Stimulated activated naive CD8-positive, alpha-beta T cell treated with anti-CD3 and anti-CD28 coated beads, Interleukin-15, Interleukin-2, amounts not matched to agents 100 ng/mL and 50 ng/mL, for 24 hours (primary cell): Measurements from ENCODE around the gene CACNA1H.
"Not testable (repeated sequence)": the region's sequence is repeated elsewhere in the genome, so short reads cannot be mapped to it uniquely, and the experiment has no call there.

ENCODE experiments used
- H3K27ac Mint-ChIP-seq: one replicate; pipeline ENCODE4 v1.8.0; 2021; ENCODE audit warnings: mild to moderate bottlenecking, mixed read lengths
- H3K27me3 Mint-ChIP-seq: one replicate; pipeline ENCODE4 v1.8.0; 2021; ENCODE audit warnings: mixed read lengths
- H3K36me3 Mint-ChIP-seq: one replicate; pipeline ENCODE4 v1.8.0; 2021; ENCODE audit warnings: low read depth, mixed read lengths
- H3K4me1 Mint-ChIP-seq: one replicate; pipeline ENCODE4 v1.8.0; 2021; ENCODE audit warnings: low read depth, mixed read lengths
- H3K4me3 Mint-ChIP-seq: one replicate; pipeline ENCODE4 v1.8.0; 2021; ENCODE audit warnings: mild to moderate bottlenecking, mixed read lengths
- H3K9me3 Mint-ChIP-seq: one replicate; pipeline ENCODE4 v1.8.0; 2021; ENCODE audit warnings: mixed read lengths

The CACNA1H gene

GRCh38 chr16:1218930-1219611 lies 66.2 kb downstream of the CACNA1H start:
- no peaks in the 10 kb centered on the region for H3K27me3 Mint-ChIP-seq
- H3K36me3 Mint-ChIP-seq: no peaks in the 10 kb centered on the region
- no peaks in the 10 kb centered on the region for H3K4me1 Mint-ChIP-seq
- no peaks in the 10 kb centered on the region for H3K9me3 Mint-ChIP-seq
- no peak overlapping the region for H3K4me3 Mint-ChIP-seq
- no peak overlapping the region for H3K27ac Mint-ChIP-seq

GRCh38 chr16:1220098-1220728 lies 67.3 kb downstream of the CACNA1H start:
- H3K4me1 Mint-ChIP-seq: no peaks in the 10 kb centered on the region
- no peak overlapping the region for H3K27ac Mint-ChIP-seq
- no peaks in the 10 kb centered on the region for H3K27me3 Mint-ChIP-seq
- no peaks in the 10 kb centered on the region for H3K36me3 Mint-ChIP-seq
- H3K9me3 Mint-ChIP-seq: no peaks in the 10 kb centered on the region
- no peak overlapping the region for H3K4me3 Mint-ChIP-seq

DNA sequence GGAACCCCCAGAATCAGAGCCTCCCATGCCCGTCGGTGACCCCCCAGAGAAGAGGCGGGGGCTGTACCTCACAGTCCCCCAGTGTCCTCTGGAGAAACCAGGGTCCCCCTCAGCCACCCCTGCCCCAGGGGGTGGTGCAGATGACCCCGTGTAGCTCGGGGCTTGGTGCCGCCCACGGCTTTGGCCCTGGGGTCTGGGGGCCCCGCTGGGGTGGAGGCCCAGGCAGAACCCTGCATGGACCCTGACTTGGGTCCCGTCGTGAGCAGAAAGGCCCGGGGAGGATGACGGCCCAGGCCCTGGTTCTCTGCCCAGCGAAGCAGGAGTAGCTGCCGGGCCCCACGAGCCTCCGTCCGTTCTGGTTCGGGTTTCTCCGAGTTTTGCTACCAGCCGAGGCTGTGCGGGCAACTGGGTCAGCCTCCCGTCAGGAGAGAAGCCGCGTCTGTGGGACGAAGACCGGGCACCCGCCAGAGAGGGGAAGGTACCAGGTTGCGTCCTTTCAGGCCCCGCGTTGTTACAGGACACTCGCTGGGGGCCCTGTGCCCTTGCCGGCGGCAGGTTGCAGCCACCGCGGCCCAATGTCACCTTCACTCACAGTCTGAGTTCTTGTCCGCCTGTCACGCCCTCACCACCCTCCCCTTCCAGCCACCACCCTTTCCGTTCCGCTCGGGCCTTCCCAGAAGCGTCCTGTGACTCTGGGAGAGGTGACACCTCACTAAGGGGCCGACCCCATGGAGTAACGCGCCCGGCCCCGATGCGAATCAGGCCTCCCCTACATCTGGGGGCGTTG lies 68.1 kb downstream of the CACNA1H start:
- Mint-ChIP-seq H3K9me3 (no peaks in the 10 kb centered on the region), H3K4me1 (no peaks in the 10 kb centered on the region), H3K27ac (no peak overlapping the region), H3K36me3 (no peaks in the 10 kb centered on the region), H3K27me3 (no peaks in the 10 kb centered on the region), H3K4me3 (no peak overlapping the region)

- Mint-ChIP-seq H3K4me3 (no peak overlapping the region), H3K36me3 (no peaks in the 10 kb centered on the region)
Observed at GRCh38 chr16:1221628-1222552, 69.0 kb downstream of the CACNA1H start.

GRCh38 chr16:1222553-1223354 lies 69.8 kb downstream of the CACNA1H start:
- H3K9me3 Mint-ChIP-seq: no peaks in the 10 kb centered on the region
- no peaks in the 10 kb centered on the region for H3K36me3 Mint-ChIP-seq
- no peaks in the 10 kb centered on the region for H3K4me1 Mint-ChIP-seq
- no peak overlapping the region for H3K4me3 Mint-ChIP-seq
- no peaks in the 10 kb centered on the region for H3K27me3 Mint-ChIP-seq
- no peak overlapping the region for H3K27ac Mint-ChIP-seq

More at GRCh38 chr16:1221628-1222552, 69.0 kb downstream of the CACNA1H start:
- H3K4me1 Mint-ChIP-seq: no peaks in the 10 kb centered on the region
- no peak overlapping the region for H3K27ac Mint-ChIP-seq
- no peaks in the 10 kb centered on the region for H3K9me3 Mint-ChIP-seq
- H3K27me3 Mint-ChIP-seq: no peaks in the 10 kb centered on the region

DNA sequence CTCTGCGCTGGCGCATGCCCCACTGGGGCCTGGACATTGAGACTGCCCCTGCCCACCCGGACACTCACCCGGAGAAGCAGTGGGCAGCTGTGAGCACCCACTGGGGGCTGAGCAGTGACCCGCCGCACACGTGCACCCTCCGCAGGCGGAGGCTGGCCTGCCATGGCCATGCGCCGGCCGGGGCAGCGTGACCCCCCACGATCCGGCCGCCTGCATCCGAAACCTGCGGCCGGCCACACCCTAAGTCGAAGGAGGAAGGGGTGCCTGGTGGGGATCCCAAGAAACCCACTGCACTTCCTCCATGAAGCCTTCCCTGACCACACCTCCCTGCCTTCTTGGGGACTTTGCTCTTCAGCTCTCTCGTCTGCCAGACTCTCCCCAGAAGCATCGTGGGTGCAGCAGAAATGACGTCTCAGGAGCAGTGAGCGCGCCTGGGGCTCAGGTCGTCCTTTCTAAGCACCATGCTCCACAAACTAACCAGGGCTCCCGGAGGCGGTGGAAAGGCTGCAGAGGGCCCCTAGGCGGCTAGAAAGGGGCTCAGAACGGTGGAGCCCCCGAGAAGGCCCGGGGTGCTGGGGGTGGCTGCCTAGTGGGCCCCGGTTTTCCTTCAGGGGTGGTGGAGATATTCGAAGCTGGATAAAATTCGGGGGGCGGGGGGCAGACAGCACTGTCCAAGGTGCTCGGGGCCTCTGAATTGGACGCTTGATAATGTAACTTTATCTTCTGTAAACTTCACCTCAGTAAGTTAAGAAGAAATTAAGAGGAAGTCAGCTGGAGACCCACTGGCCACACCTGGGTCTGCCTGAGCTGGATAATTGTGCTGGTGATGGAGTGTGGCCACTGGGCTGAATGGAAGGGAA lies 70.7 kb downstream of the CACNA1H start:
- Mint-ChIP-seq H3K36me3 (no peaks in the 10 kb centered on the region), H3K4me1 (no peaks in the 10 kb centered on the region), H3K4me3 (no peak overlapping the region), H3K9me3 (no peaks in the 10 kb centered on the region), H3K27ac (no peak overlapping the region), H3K27me3 (no peaks in the 10 kb centered on the region)

- Mint-ChIP-seq H3K27ac (no peak overlapping the region), H3K4me1 (no peaks in the 10 kb centered on the region), H3K4me3 (no peak overlapping the region), H3K36me3 (no peaks in the 10 kb centered on the region), H3K9me3 (no peaks in the 10 kb centered on the region), H3K27me3 (no peaks in the 10 kb centered on the region)
Observed at GRCh38 chr16:1224558-1224957, 71.7 kb downstream of the CACNA1H start.

DNA sequence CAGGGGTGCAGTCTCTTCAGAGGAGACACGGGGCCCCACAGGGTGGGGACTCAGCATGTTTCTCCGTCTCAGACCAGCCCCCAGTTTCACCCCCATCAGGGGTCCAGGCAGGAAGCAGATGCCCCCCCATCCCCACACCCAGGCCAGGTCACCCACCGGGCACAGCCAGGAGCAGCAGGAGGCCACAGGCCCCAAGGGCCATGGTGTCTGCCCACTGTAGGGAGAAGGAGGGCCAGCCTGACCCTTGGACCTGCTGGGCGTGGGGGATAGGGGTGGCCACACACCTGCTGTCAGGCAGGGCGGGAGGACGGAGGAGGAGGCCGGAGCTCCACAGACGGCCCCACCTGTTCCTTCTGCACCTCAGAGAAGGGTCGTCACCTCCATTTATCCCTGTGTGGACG lies 72.1 kb downstream of the CACNA1H start, which contains the start of gene TPSG1:
Gene TPSG1 (minus strand): TSS at position 218 of the 401 bp plus-strand sequence. CDS start 16 bp downstream, at position 202.
- no peaks in the 10 kb centered on the region for H3K4me1 Mint-ChIP-seq
- H3K9me3 Mint-ChIP-seq: no peaks in the 10 kb centered on the region
- H3K36me3 Mint-ChIP-seq: no peaks in the 10 kb centered on the region
- H3K4me3 Mint-ChIP-seq: no peak within 1 kb of the TSS
- H3K27me3 Mint-ChIP-seq: no peaks in the 10 kb centered on the region
- H3K27ac Mint-ChIP-seq: no peak within 1 kb of the TSS

DNA sequence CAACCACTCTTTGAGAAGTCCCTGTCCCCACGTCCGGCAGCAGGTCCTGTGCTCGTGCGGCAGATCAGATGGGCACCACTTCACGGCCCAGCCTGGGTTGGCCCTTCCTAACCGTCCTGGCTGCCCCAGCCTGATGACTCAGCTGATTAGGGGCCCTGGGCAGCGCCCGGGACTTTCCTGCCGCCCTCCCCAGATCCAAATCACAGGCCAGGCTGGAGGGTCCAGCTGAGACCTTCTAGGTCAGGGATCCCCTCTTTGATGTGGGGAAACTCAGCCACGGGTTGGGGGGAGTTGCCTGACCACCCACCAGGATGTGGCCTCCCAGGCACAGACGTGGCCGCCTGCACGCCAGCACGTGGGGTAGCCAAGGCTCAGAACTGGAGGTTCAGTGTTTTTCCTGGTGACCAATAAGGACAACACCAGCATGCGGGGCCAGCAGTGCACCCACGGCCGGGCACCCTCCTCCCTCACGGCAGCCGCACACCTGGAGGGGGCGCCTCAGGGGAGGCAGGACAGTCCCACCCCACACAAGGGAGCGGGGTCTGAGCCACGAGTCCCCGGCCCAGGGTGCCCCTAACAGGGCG lies 72.9 kb downstream of the CACNA1H start:
- H3K4me3 Mint-ChIP-seq, H3K9me3 Mint-ChIP-seq, H3K27me3 Mint-ChIP-seq, H3K4me1 Mint-ChIP-seq, H3K27ac Mint-ChIP-seq, H3K36me3 Mint-ChIP-seq: not testable (repeated sequence)

- not testable (repeated sequence) for H3K36me3 Mint-ChIP-seq, H3K27me3 Mint-ChIP-seq, H3K4me1 Mint-ChIP-seq, H3K4me3 Mint-ChIP-seq, H3K27ac Mint-ChIP-seq, H3K9me3 Mint-ChIP-seq
Observed at GRCh38 chr16:1226692-1227091, 73.8 kb downstream of the CACNA1H start.

- not testable (repeated sequence) for H3K4me3 Mint-ChIP-seq, H3K9me3 Mint-ChIP-seq, H3K36me3 Mint-ChIP-seq, H3K27me3 Mint-ChIP-seq, H3K4me1 Mint-ChIP-seq, H3K27ac Mint-ChIP-seq
Observed at GRCh38 chr16:1228227-1228626, 75.3 kb downstream of the CACNA1H start.

- H3K4me3 Mint-ChIP-seq, H3K27ac Mint-ChIP-seq, H3K27me3 Mint-ChIP-seq, H3K9me3 Mint-ChIP-seq, H3K36me3 Mint-ChIP-seq, H3K4me1 Mint-ChIP-seq: not testable (repeated sequence)
Observed at GRCh38 chr16:1229476-1229875, 76.6 kb downstream of the CACNA1H start.

- not testable (repeated sequence) for H3K9me3 Mint-ChIP-seq, H3K27me3 Mint-ChIP-seq, H3K27ac Mint-ChIP-seq, H3K36me3 Mint-ChIP-seq, H3K4me1 Mint-ChIP-seq, H3K4me3 Mint-ChIP-seq
Observed at GRCh38 chr16:1230084-1230470, 77.2 kb downstream of the CACNA1H start, which contains the start of gene TPSB2. Gene TPSB2 (minus strand): TSS chr16:1230184. CDS start chr16:1229951, 233 bp downstream.
